ENCODE data around the gene COL25A1. TPM values are rescaled to one million over a fixed set of nuclear protein-coding genes. Genes with fewer than 3 reads are reported as not detected.

COL25A1 gene
- total RNA-seq, 1 donor from 2014 or later, result 10.4 TPM

- Mint-ChIP-seq H3K4me1 (ENCODE audit: low read depth, unreplicated experiment) (peaks cover 26% of the 10 kb centered on the region), H3K27me3 (ENCODE audit: low read depth, unreplicated experiment) (no peaks in the 10 kb centered on the region), H3K36me3 (ENCODE audit: low read depth, unreplicated experiment) (no peaks in the 10 kb centered on the region), H3K9me3 (ENCODE audit: unreplicated experiment) (no peaks in the 10 kb centered on the region), H3K4me3 (ENCODE audit: unreplicated experiment) (no peak overlapping the region), H3K27ac (ENCODE audit: unreplicated experiment) (no peak overlapping the region)
- Histone ChIP-seq H3K9me3 (ENCODE audit: insufficient read depth, low read depth, low read length) (no peaks in the 10 kb centered on the region), H3K4me1 (ENCODE audit: insufficient read depth, low read length) (no peaks in the 10 kb centered on the region), H3K27me3 (ENCODE audit: insufficient read depth, low read length) (no peaks in the 10 kb centered on the region), H3K4me2 (ENCODE audit: low read length) (no peak overlapping the region), H3K79me2 (ENCODE audit: insufficient read depth, low read length) (no peaks in the 10 kb centered on the region), H3K4me3 (ENCODE audit: insufficient read depth, low read depth, low read length) (no peak overlapping the region), H3K27ac (ENCODE audit: low read depth, low read length) (no peak overlapping the region), H4K20me1 (ENCODE audit: insufficient read depth, low read length) (no peaks in the 10 kb centered on the region), H3K9ac (ENCODE audit: low read length) (no peak overlapping the region), H2AFZ (ENCODE audit: low read depth, low read length) (no peak overlapping the region), H3K36me3 (ENCODE audit: insufficient read depth, low read length) (no peaks in the 10 kb centered on the region)
- TF ChIP-seq EZH2 (IDR thresholded peaks at IDR 0.05; ENCODE audit: insufficient read depth, low read length) (no peak), CTCF (IDR thresholded peaks at IDR 0.05; ENCODE audit: insufficient read depth, low read depth, low read length) (no peak)
- DNase-seq (ENCODE audit: low read depth) (no peak), FAIRE-seq (no peak)
These were observed 251.4 kb downstream of the COL25A1 start for GRCh38 chr4:109051054-109051453.

DNA sequence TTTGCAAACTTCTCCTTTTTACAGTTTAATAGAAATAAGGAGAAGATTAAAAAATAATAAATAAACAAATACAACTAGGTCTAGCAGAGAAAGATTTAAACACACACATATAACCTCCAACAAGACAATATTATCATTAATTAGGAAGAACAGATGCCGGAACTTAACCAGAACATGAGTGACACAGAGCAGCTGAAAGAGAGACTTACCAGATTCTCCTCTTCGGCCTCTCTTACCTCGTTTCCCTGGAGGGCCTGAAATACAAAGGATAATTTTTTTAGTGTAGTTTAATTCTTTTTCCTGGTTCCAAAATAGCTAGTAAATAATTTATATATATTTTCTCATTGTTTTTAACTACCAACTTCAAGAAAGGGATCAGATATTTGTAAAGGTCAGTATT, 252.5 kb downstream of the COL25A1 start:
- no peak overlapping the region for H3K4me3 Mint-ChIP-seq (ENCODE audit: unreplicated experiment)
- H3K9me3 ChIP-seq (ENCODE audit: insufficient read depth, low read depth, low read length), result no peaks in the 10 kb centered on the region
- H3K27ac ChIP-seq (ENCODE audit: low read depth, low read length), result no peak overlapping the region
- FAIRE-seq, result no peak
- H3K4me2 ChIP-seq (ENCODE audit: low read length), result no peak overlapping the region
- H3K36me3 Mint-ChIP-seq (ENCODE audit: low read depth, unreplicated experiment), result no peaks in the 10 kb centered on the region
- TF ChIP-seq CTCF (IDR thresholded peaks at IDR 0.05; ENCODE audit: insufficient read depth, low read depth, low read length) (no peak), EZH2 (IDR thresholded peaks at IDR 0.05; ENCODE audit: insufficient read depth, low read length) (no peak)
- H3K4me1 ChIP-seq (ENCODE audit: insufficient read depth, low read length), result no peaks in the 10 kb centered on the region
- H3K4me1 Mint-ChIP-seq (ENCODE audit: low read depth, unreplicated experiment), result peaks cover 26% of the 10 kb centered on the region
- DNase-seq (ENCODE audit: low read depth), result no peak
- H3K79me2 ChIP-seq (ENCODE audit: insufficient read depth, low read length), result no peaks in the 10 kb centered on the region
- H3K27ac Mint-ChIP-seq (ENCODE audit: unreplicated experiment), result no peak overlapping the region
- H3K36me3 ChIP-seq (ENCODE audit: insufficient read depth, low read length), result no peaks in the 10 kb centered on the region
- no peaks in the 10 kb centered on the region for H3K9me3 Mint-ChIP-seq (ENCODE audit: unreplicated experiment)
- H4K20me1 ChIP-seq (ENCODE audit: insufficient read depth, low read length), result no peaks in the 10 kb centered on the region
- H3K4me3 ChIP-seq (ENCODE audit: insufficient read depth, low read depth, low read length), result no peak overlapping the region
- H2AFZ ChIP-seq (ENCODE audit: low read depth, low read length), result no peak overlapping the region
- no peaks in the 10 kb centered on the region for H3K27me3 ChIP-seq (ENCODE audit: insufficient read depth, low read length)
- H3K27me3 Mint-ChIP-seq (ENCODE audit: low read depth, unreplicated experiment), result no peaks in the 10 kb centered on the region
- no peak overlapping the region for H3K9ac ChIP-seq (ENCODE audit: low read length)

DNA sequence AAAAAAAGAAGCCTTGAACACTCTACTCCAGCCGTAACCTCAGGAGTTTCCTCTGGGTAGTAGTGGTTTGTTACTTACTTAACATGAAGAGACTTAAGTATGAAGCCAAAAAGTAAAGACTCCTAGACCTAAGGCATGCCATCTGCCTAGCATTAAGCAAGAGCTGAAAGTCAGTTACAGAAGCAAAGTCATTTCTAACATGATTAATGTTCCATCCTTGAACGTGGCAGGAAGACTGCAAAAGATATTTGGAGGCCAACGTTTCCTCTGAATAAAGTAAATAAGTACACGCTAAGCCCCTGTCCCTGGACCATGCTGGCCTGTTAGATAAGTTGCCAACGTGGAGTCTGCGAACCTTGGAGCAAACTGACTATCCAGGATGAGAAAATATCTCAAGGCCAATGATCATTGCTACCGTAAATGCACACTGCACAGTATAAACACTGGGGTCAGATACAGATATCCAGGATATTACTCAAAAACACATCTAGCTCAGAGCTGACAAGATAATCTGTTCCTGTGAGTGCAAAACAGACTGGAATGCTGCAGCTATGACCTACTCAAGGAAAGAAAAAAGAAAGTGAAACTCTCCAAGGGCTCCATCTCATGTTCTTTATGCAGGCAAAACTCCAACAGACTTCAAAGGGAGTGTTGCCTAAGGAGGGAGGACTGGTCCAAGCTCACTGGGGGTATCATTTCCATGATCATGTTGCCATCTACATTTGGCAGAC, 255.8 kb downstream of the COL25A1 start:
- H3K27me3 Mint-ChIP-seq (ENCODE audit: low read depth, unreplicated experiment), result no peaks in the 10 kb centered on the region
- Histone ChIP-seq H3K4me2 (ENCODE audit: low read length) (peak overlapping the region; percentile 36), H2AFZ (ENCODE audit: low read depth, low read length) (peak overlapping the region; percentile 26), H3K4me3 (ENCODE audit: insufficient read depth, low read depth, low read length) (no peak overlapping the region), H4K20me1 (ENCODE audit: insufficient read depth, low read length) (no peaks in the 10 kb centered on the region), H3K4me1 (ENCODE audit: insufficient read depth, low read length) (no peaks in the 10 kb centered on the region), H3K9ac (ENCODE audit: low read length) (no peak overlapping the region), H3K36me3 (ENCODE audit: insufficient read depth, low read length) (no peaks in the 10 kb centered on the region), H3K9me3 (ENCODE audit: insufficient read depth, low read depth, low read length) (no peaks in the 10 kb centered on the region), H3K27ac (ENCODE audit: low read depth, low read length) (no peak overlapping the region), H3K79me2 (ENCODE audit: insufficient read depth, low read length) (no peaks in the 10 kb centered on the region), H3K27me3 (ENCODE audit: insufficient read depth, low read length) (no peaks in the 10 kb centered on the region)
- peak; percentile 77 for FAIRE-seq
- no peaks in the 10 kb centered on the region for H3K9me3 Mint-ChIP-seq (ENCODE audit: unreplicated experiment)
- H3K4me1 Mint-ChIP-seq (ENCODE audit: low read depth, unreplicated experiment), result peaks cover 16% of the 10 kb centered on the region
- H3K4me3 Mint-ChIP-seq (ENCODE audit: unreplicated experiment), result peak overlapping the region; percentile 41
- H3K36me3 Mint-ChIP-seq (ENCODE audit: low read depth, unreplicated experiment), result no peaks in the 10 kb centered on the region
- TF ChIP-seq EZH2 (IDR thresholded peaks at IDR 0.05; ENCODE audit: insufficient read depth, low read length), result no peak
- no peak for TF ChIP-seq CTCF (IDR thresholded peaks at IDR 0.05; ENCODE audit: insufficient read depth, low read depth, low read length)
- DNase-seq (ENCODE audit: low read depth), result peak; percentile 73
- H3K27ac Mint-ChIP-seq (ENCODE audit: unreplicated experiment), result peak overlapping the region; percentile 85

Measured in astrocyte (in vitro differentiated cells and primary cell).